Hepatocyte (in vitro differentiated cells): ENCODE results near the gene DMGDH.

Experiments
- CTCF ChIP-seq: fragments of 200-600 bp; sonication (generic); IDR thresholded peaks from 2 replicates; pipeline ENCODE4 v1.5.1; 2016; ENCODE audit warnings: antibody characterized with exemption, mild to moderate bottlenecking; ENCODE audit not compliant: poor library complexity
- EZH2 ChIP-seq: fragments of 200-600 bp; sonication (generic); IDR thresholded peaks from 2 replicates; pipeline ENCODE4 v1.6.1; 2016; ENCODE audit warnings: antibody characterized with exemption, mild to moderate bottlenecking, borderline replicate concordance

GRCh38 chr5:79062436-79062835, 7.0 kb downstream of the DMGDH start:
- TF ChIP-seq CTCF (no peak), EZH2 (no peak)
